Measurements from ENCODE around the gene TMED6.

Gene TMED6

DNA sequence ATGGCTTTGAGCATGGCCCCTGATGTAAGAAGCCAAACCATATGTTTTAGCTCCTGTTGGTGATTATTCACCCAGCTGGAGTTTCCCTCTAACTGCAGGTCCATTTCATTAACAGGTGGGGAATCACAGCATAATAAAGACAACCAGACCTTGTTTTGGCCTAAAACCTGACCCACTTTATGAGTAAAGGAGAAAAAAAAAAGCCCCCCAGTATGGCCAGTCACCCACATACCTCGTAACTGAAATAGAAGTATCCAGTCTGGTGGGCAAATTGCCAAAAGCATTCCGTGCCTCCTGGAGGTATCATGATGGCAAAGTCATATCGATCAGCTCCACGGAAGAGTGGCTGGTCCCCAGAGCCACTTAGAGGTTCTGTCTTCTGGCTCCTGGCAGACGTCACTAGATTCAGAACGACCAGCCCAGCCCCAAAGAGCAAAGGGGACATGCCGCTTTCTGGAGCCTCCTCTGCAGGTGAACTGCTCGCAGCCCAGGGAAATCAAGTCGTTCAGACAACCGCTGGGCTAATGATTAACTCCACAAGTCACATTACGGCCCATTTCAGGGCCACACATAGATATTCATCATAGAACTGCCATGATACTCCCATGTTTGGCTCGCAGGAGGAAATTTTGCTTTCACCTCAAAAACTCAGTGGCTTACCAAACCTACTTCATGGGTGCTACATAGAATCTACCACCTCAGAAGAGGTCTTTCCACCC is at the start of gene TMED6:
TMED6 (minus strand) TSS at position 478 of the 719 bp plus-strand sequence; CDS start at position 445, 33 bp downstream.
- Histone ChIP-seq H3K9me3 (ENCODE audit: insufficient read depth, low read length) (no peaks in the 10 kb centered on the region), H3K4me1 (ENCODE audit: insufficient read depth, insufficient read length) (no peaks in the 10 kb centered on the region), H3K27me3 (ENCODE audit: insufficient read depth, insufficient read length) (no peaks in the 10 kb centered on the region), H3K9ac (ENCODE audit: insufficient read length, low read depth) (no peak within 1 kb of the TSS), H3K36me3 (ENCODE audit: insufficient read depth, insufficient read length, low read length) (peaks cover 33% of the 10 kb centered on the region), H3K4me3 (ENCODE audit: insufficient read length, low read depth) (no peak within 1 kb of the TSS)
- no peak for TF ChIP-seq SUZ12 (IDR thresholded peaks at IDR 0.05; ENCODE audit: extremely low read depth, insufficient read depth, insufficient read length)
- DNase-seq (ENCODE audit: low read depth, low spot score) = no peak

- Histone ChIP-seq H3K36me3 (ENCODE audit: insufficient read depth, insufficient read length, low read length) (no peaks in the 10 kb centered on the region), H3K9ac (ENCODE audit: insufficient read length, low read depth) (no peak overlapping the region), H3K4me3 (ENCODE audit: insufficient read length, low read depth) (no peak overlapping the region), H3K9me3 (ENCODE audit: insufficient read depth, low read length) (no peaks in the 10 kb centered on the region), H3K27me3 (ENCODE audit: insufficient read depth, insufficient read length) (no peaks in the 10 kb centered on the region), H3K4me1 (ENCODE audit: insufficient read depth, insufficient read length) (peaks cover 5% of the 10 kb centered on the region)
- TF ChIP-seq SUZ12 (IDR thresholded peaks at IDR 0.05; ENCODE audit: extremely low read depth, insufficient read depth, insufficient read length) (no peak), YY1 (IDR thresholded peaks at IDR 0.05; ENCODE audit: insufficient read depth, insufficient read length) (no peak), ZNF274 (IDR thresholded peaks at IDR 0.05; ENCODE audit: low read depth, low read length) (no peak)
- DNase-seq (ENCODE audit: low read depth, low spot score) = no peak
Observed at GRCh38 chr16:69399361-69399760, 47.8 kb upstream of the TMED6 start.

DNA sequence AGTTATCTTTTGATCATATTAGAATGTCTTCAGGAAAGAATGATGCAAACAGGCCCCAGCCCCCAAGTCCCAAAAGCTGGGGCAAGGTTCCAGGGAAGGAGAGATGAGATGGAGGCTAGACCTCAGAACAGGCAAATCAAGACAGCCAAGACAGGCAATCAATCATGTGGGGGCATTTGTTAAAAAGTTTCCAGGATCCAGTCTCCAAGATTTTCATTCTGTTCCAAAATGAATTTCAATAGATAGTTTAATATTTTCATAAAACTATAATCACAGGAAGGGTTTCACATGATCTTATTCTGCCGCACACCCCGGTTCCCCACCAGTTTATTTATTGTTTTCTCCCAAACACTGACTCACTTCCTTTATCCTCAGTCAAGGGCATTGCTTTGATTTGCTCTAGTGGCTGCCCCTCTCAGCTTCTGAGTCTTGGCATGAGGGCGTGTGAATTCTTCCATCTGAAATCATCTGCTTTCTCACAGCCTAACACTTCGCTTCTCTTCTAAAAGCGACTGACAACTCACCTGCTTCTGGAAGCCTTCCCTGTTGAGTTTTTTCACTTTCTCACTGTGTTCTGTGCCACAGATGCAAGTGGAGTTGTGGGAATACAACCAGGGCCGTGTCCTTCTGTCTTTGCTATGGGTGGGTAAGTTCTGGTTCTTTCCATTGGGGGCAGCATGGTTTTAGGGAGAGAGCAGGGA is 46.4 kb upstream of the TMED6 start:
- H3K4me3 ChIP-seq (ENCODE audit: insufficient read length, low read depth) = no peak overlapping the region
- peaks cover 3% of the 10 kb centered on the region for H3K4me1 ChIP-seq (ENCODE audit: insufficient read depth, insufficient read length)
- DNase-seq (ENCODE audit: low read depth, low spot score) = peak; percentile 52
- no peaks in the 10 kb centered on the region for H3K27me3 ChIP-seq (ENCODE audit: insufficient read depth, insufficient read length)
- TF ChIP-seq ZNF274 (IDR thresholded peaks at IDR 0.05; ENCODE audit: low read depth, low read length) (no peak), SUZ12 (IDR thresholded peaks at IDR 0.05; ENCODE audit: extremely low read depth, insufficient read depth, insufficient read length) (no peak), YY1 (IDR thresholded peaks at IDR 0.05; ENCODE audit: insufficient read depth, insufficient read length) (no peak)
- H3K36me3 ChIP-seq (ENCODE audit: insufficient read depth, insufficient read length, low read length) = no peaks in the 10 kb centered on the region
- no peaks in the 10 kb centered on the region for H3K9me3 ChIP-seq (ENCODE audit: insufficient read depth, low read length)
- no peak overlapping the region for H3K9ac ChIP-seq (ENCODE audit: insufficient read length, low read depth)

DNA sequence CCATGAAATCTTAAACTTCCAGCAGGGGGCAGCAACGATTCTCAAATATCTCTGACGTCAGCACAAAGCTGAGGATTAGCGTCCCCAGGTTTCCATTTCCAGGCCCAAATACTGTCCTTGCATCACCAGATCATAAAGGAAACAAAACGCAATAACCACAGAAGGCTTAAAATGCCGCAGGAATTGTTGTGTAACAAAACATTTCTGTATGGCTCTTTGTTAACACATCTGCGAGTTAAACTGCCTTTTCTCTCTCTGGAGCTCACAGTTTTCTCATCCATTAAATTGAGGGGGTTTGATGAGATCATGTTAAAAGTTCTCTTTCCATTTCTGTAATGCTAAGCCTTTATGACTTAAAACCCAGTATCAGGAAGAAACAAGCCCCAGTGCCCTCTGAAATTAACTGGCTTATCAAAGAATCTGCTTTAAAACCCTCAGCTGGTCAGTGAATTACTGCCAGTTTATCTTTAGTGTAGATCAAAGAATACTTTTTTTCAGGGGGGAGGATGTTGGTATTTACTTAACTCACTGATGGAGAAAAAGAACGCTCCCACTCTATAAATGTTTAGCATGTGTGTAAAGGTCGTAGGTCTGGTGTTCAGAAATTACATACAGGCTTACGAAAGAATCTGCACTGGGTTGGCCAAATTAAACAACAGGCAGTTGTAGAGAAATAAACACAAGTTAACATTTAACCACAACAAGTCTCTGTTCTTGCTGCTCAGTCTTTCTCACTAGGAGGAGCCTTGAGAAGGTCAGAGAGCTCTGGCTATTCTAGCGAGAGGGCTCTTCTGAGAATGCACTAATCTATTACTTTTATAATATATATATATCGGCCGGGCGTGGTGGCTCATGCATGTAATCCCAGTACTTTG is 44.8 kb upstream of the TMED6 start:
- Histone ChIP-seq H3K9me3 (ENCODE audit: insufficient read depth, low read length) (no peaks in the 10 kb centered on the region), H3K27me3 (ENCODE audit: insufficient read depth, insufficient read length) (no peaks in the 10 kb centered on the region), H3K4me1 (ENCODE audit: insufficient read depth, insufficient read length) (peaks cover 3% of the 10 kb centered on the region), H3K9ac (ENCODE audit: insufficient read length, low read depth) (no peak overlapping the region), H3K4me3 (ENCODE audit: insufficient read length, low read depth) (no peak overlapping the region), H3K36me3 (ENCODE audit: insufficient read depth, insufficient read length, low read length) (no peaks in the 10 kb centered on the region)
- peak; percentile 67 for DNase-seq (ENCODE audit: low read depth, low spot score)
- TF ChIP-seq SUZ12 (IDR thresholded peaks at IDR 0.05; ENCODE audit: extremely low read depth, insufficient read depth, insufficient read length) (no peak), ZNF274 (IDR thresholded peaks at IDR 0.05; ENCODE audit: low read depth, low read length) (no peak), YY1 (IDR thresholded peaks at IDR 0.05; ENCODE audit: insufficient read depth, insufficient read length) (no peak)

- no peak for DNase-seq (ENCODE audit: low read depth, low spot score)
- Histone ChIP-seq H3K27me3 (ENCODE audit: insufficient read depth, insufficient read length) (no peaks in the 10 kb centered on the region), H3K4me1 (ENCODE audit: insufficient read depth, insufficient read length) (peaks cover 3% of the 10 kb centered on the region), H3K36me3 (ENCODE audit: insufficient read depth, insufficient read length, low read length) (no peaks in the 10 kb centered on the region), H3K9me3 (ENCODE audit: insufficient read depth, low read length) (no peaks in the 10 kb centered on the region), H3K9ac (ENCODE audit: insufficient read length, low read depth) (no peak overlapping the region), H3K4me3 (ENCODE audit: insufficient read length, low read depth) (no peak overlapping the region)
- no peak for TF ChIP-seq YY1 (IDR thresholded peaks at IDR 0.05; ENCODE audit: insufficient read depth, insufficient read length)
Observed at GRCh38 chr16:69395859-69396186, 44.2 kb upstream of the TMED6 start.

- Histone ChIP-seq H3K4me1 (ENCODE audit: insufficient read depth, insufficient read length) (peaks cover 3% of the 10 kb centered on the region), H3K4me3 (ENCODE audit: insufficient read length, low read depth) (no peak overlapping the region), H3K9me3 (ENCODE audit: insufficient read depth, low read length) (no peaks in the 10 kb centered on the region), H3K27me3 (ENCODE audit: insufficient read depth, insufficient read length) (no peaks in the 10 kb centered on the region), H3K36me3 (ENCODE audit: insufficient read depth, insufficient read length, low read length) (no peaks in the 10 kb centered on the region), H3K9ac (ENCODE audit: insufficient read length, low read depth) (no peak overlapping the region)
- TF ChIP-seq YY1 (IDR thresholded peaks at IDR 0.05; ENCODE audit: insufficient read depth, insufficient read length) = no peak
- no peak for TF ChIP-seq ZNF274 (IDR thresholded peaks at IDR 0.05; ENCODE audit: low read depth, low read length)
- TF ChIP-seq SUZ12 (IDR thresholded peaks at IDR 0.05; ENCODE audit: extremely low read depth, insufficient read depth, insufficient read length) = no peak
- DNase-seq (ENCODE audit: low read depth, low spot score) = no peak
Observed at GRCh38 chr16:69393898-69394849, 42.6 kb upstream of the TMED6 start.
